Spleen (tissue), 7 donors: ENCODE data around the gene FOXQ1.

Source experiments
- POLR2A ChIP-seq, 3 donors: fragments of 450-650 bp; IDR thresholded peaks; one replicate each; pipeline ENCODE4 v1.5.1; 2017; ENCODE audit warnings: antibody characterized with exemption in 3 of 3, mild to moderate bottlenecking in 1 of 3
- POLR2AphosphoS5 ChIP-seq, 3 donors: sonication (generic); formaldehyde crosslinking; IDR thresholded peaks; one replicate each; pipeline ENCODE4 v1.5.1; 2017; ENCODE audit warnings: antibody characterized with exemption in 3 of 3
- TF ChIP-seq, protein P1 (sequence below), 11 experiments: fragments of 200-600 bp in 7 of 11; fragments of 450-650 bp in 4 of 11; sonication (generic) in 4 of 11; IDR thresholded peaks in 8 of 11; conservative IDR thresholded peaks in 3 of 11; 1 replicate in 7 of 11; 2 replicates in 4 of 11; pipeline versions ENCODE4 v1.4.0 to v1.8.0; 2016 to 2021; ENCODE audit warnings: antibody characterized with exemption in 11 of 11, inconsistent platforms in 4 of 11, mild to moderate bottlenecking in 1 of 11
- donor health status: DM: no; HTN: no; CAD: no; lungs with moderate emphysema.
- donor health status: DM: no; HTN: no; CAD: no.
- donor health status: DM: no; HTN: no; CAD: no.

DNA sequence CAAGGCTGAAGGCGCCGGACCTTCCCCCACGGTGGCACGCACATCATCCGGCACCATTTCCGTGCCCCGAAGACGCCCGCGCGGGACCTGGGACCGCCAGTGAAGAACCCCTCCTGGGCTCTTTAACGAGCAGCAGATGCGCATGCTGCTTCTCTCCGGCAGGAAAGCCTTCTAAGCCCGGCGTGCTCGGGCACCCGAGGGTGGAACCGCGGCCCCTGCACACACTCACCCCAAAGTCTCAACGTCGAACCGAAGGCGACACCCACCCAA, 240 bp downstream of the FOXQ1 start:
- TF ChIP-seq POLR2A (IDR thresholded peaks at IDR 0.05) (no peak), POLR2AphosphoS5 (IDR thresholded peaks at IDR 0.05) (no peak)
- TF ChIP-seq, protein P1, sequence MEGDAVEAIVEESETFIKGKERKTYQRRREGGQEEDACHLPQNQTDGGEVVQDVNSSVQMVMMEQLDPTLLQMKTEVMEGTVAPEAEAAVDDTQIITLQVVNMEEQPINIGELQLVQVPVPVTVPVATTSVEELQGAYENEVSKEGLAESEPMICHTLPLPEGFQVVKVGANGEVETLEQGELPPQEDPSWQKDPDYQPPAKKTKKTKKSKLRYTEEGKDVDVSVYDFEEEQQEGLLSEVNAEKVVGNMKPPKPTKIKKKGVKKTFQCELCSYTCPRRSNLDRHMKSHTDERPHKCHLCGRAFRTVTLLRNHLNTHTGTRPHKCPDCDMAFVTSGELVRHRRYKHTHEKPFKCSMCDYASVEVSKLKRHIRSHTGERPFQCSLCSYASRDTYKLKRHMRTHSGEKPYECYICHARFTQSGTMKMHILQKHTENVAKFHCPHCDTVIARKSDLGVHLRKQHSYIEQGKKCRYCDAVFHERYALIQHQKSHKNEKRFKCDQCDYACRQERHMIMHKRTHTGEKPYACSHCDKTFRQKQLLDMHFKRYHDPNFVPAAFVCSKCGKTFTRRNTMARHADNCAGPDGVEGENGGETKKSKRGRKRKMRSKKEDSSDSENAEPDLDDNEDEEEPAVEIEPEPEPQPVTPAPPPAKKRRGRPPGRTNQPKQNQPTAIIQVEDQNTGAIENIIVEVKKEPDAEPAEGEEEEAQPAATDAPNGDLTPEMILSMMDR (IDR thresholded peaks at IDR 0.05 in 8 of 11, conservative IDR thresholded peaks at IDR 0.05 in 3 of 11) = no peak
